ENCODE measurements around the gene DPPA4. TPM values are rescaled to one million over a fixed set of nuclear protein-coding genes. Genes with fewer than 3 reads are reported as not detected.
"Not testable (repeated sequence)": the region's sequence is repeated elsewhere in the genome, so short reads cannot be mapped to it uniquely, and the experiment has no call there.

DPPA4 gene
- polyA plus RNA-seq, 1 experiment: not detected

- no peak overlapping the region for H3K4me3 ChIP-seq (ENCODE audit: low read depth, low read length)
- H3K27me3 ChIP-seq (ENCODE audit: control insufficient read depth, insufficient read depth, low read length): no peaks in the 10 kb centered on the region
- ChIA-PET CTCF (no interaction called here), POLR2A (no interaction called here)
- DNase-seq (ENCODE audit: low read depth): no peak
- no peak for TF ChIP-seq CTCF (IDR thresholded peaks at IDR 0.05; ENCODE audit: insufficient read depth, low read depth, low read length)
- H3K36me3 ChIP-seq (ENCODE audit: control insufficient read depth, insufficient read depth, low read length): no peaks in the 10 kb centered on the region
Observed at GRCh38 chr3:109362823-109363222, 25.5 kb upstream of the DPPA4 start.

- H3K27me3 ChIP-seq (ENCODE audit: control insufficient read depth, insufficient read depth, low read length); POLR2A ChIA-PET; CTCF ChIA-PET; H3K36me3 ChIP-seq (ENCODE audit: control insufficient read depth, insufficient read depth, low read length); DNase-seq (ENCODE audit: low read depth); H3K4me3 ChIP-seq (ENCODE audit: low read depth, low read length): not testable (repeated sequence)
Observed at GRCh38 chr3:109358809-109359208, 21.5 kb upstream of the DPPA4 start.

GRCh38 chr3:109356442-109357155 is 19.3 kb upstream of the DPPA4 start:
- ChIA-PET CTCF (no interaction called here), POLR2A (no interaction called here)
- TF ChIP-seq CTCF (IDR thresholded peaks at IDR 0.05; ENCODE audit: insufficient read depth, low read depth, low read length): no peak
- Histone ChIP-seq H3K36me3 (ENCODE audit: control insufficient read depth, insufficient read depth, low read length) (no peaks in the 10 kb centered on the region), H3K4me3 (ENCODE audit: low read depth, low read length) (no peak overlapping the region), H3K27me3 (ENCODE audit: control insufficient read depth, insufficient read depth, low read length) (no peaks in the 10 kb centered on the region)
- DNase-seq (ENCODE audit: low read depth): no peak

- ChIA-PET POLR2A (no interaction called here), CTCF (no interaction called here)
- H3K27me3 ChIP-seq (ENCODE audit: control insufficient read depth, insufficient read depth, low read length): no peaks in the 10 kb centered on the region
- TF ChIP-seq CTCF (IDR thresholded peaks at IDR 0.05; ENCODE audit: insufficient read depth, low read depth, low read length): no peak
- no peak for DNase-seq (ENCODE audit: low read depth)
- H3K36me3 ChIP-seq (ENCODE audit: control insufficient read depth, insufficient read depth, low read length): no peaks in the 10 kb centered on the region
- H3K4me3 ChIP-seq (ENCODE audit: low read depth, low read length): no peak overlapping the region
Observed at GRCh38 chr3:109355625-109356441, 18.5 kb upstream of the DPPA4 start.

GRCh38 chr3:109353057-109353456 is 15.7 kb upstream of the DPPA4 start:
- DNase-seq (ENCODE audit: low read depth): no peak
- no peak for TF ChIP-seq CTCF (IDR thresholded peaks at IDR 0.05; ENCODE audit: insufficient read depth, low read depth, low read length)
- CTCF ChIA-PET: no interaction called here
- Histone ChIP-seq H3K36me3 (ENCODE audit: control insufficient read depth, insufficient read depth, low read length) (no peaks in the 10 kb centered on the region), H3K4me3 (ENCODE audit: low read depth, low read length) (no peak overlapping the region), H3K27me3 (ENCODE audit: control insufficient read depth, insufficient read depth, low read length) (no peaks in the 10 kb centered on the region)
- POLR2A ChIA-PET: no interaction called here
